Measurements from ENCODE around the gene ITM2C.

ITM2C gene

DNA sequence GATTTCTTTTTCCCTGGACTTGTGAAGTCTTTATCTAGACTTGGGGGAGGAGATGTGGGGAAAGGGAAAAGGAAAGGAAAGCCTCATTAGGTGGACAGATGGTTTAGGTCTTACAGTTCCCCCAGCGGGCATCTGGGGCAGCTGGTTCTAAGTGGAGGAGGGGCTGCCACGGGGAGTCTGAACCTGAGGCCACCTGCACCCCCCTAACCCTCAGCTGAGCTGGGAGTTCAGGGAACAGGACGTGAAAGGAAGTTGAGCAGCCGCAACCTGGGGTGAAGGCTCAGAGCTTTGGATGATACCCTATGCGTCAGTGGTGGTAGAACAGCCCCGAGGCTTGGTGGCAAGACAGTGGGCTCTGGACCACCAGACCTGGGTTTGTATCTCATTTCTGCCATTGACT, 26.8 kb downstream of the ITM2C start:
- DNase-seq (ENCODE audit: low read depth in 2 of 2) = no peak

DNA sequence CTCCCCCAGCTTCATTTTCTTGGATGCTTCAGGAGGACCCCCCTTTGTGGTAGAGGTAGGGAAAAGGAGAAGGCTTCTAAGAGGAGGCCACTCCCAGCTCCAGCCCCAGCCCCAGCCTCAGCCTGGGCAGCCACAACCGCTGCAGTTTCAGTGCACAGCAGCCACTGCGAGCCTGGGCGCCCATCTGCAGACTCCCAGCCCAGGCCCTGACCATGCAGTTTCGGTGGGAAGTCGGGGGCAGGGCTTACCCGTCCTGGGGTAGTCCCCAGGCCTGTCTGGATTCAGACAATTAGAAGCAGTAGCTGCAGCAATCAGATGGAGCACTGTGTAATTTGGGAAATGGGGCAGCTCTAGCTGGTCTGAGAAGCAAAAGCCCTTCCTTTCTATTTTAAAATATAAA, 28.6 kb downstream of the ITM2C start:
- DNase-seq (ENCODE audit: low read depth in 2 of 2) = no peak

GRCh38 chr2:230893841-230894781, 29.4 kb downstream of the ITM2C start:
- no peak for DNase-seq (ENCODE audit: low read depth in 2 of 2)

GRCh38 chr2:230895536-230896345, 31.0 kb downstream of the ITM2C start:
- no peak for DNase-seq (ENCODE audit: low read depth in 2 of 2)

GRCh38 chr2:230896346-230897115, 31.8 kb downstream of the ITM2C start:
- DNase-seq (ENCODE audit: low read depth in 2 of 2) = no peak

DNA sequence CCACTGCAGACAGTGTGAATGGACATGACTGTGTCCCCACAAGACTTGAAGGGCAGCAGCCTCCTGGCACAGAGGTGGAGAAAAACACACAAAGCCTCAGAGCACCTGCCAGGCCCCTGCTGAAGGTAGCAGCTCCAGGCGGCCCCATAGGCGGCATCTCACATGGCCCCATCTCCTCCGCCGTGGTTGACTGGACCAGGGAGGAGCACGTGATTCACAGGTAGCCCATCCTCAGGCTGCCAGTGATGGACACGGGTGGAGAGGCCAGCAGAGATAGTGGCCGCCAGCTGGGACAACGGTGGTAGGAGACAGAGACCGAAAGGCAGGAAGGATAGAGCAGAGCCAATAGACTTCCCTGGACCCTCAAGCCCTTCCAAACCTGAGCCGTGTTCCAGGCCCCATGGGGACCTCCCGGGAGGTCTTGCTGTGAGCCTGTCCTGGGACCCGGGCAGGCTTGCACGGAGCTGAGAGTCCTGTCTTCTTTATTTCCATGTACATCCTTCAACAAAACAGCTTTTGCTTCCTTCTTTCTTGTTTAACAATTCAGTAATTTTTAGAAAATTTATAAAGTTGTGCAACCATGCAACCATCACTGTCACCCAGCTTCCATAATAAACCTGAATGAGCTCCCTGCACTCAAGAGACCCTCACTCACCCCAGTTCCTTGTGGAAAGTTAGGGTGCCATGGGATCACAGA, 33.4 kb downstream of the ITM2C start:
- no peak for DNase-seq (ENCODE audit: low read depth in 2 of 2)

- DNase-seq (ENCODE audit: low read depth in 2 of 2) = no peak
Measured at GRCh38 chr2:230898713-230899091, 34.0 kb downstream of the ITM2C start.

DNA sequence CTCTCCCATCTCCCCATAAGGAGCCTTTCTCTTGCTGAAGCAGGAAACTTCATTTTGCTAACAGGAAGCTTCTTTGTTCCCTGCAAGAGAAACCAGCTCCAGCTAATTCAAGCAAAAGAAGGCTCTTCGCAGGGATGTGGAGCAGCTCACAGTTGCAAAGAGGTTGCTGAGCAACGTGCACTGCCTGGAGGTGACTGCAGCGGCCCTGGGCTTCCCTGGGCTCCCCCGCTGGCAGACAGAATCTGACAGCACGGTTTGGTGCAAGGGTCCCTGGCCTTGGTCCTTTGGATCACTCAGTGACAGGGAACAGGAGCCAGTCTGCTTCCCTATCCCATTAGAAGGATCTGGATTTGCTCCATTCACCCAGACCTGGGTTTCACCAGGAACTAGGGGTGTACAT, 34.5 kb downstream of the ITM2C start:
- no peak for DNase-seq (ENCODE audit: low read depth in 2 of 2)

- DNase-seq (ENCODE audit: low read depth in 2 of 2) = peak in 1 of 2 experiments; percentile 63
Measured at GRCh38 chr2:230899786-230900185, 35.0 kb downstream of the ITM2C start.

DNA sequence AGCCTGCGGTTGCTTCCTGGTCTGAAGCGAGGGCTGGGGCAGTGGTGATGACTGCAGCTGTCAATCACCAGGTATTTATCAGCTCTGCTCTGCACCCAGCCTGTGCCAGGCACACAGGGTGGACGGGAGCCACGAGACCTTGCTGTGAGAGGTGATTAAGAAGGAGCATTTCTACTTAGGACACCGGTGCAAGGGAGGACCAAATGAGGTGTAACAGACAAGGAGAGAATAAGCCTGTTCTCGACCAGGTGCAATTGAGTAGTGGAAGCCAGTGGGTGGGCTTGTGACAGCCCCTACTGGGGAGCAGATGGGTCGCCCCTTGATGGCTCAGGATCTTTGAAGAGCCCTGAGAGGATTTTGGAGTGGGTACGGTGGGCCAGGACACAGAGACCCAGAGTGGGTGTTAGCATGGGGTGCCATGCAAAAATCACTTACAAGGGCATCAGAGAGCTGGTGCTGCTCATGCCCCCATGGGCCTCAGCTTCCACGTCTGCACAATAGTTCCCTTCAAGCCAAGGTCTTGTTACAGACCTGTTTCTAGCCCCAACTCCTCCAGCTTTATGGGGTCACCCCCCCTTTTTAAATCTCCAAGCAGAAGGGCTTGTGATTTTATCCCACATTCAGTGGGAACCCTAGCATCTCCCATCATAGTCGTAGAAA, 35.7 kb downstream of the ITM2C start:
- no peak for DNase-seq (ENCODE audit: low read depth in 2 of 2)

GRCh38 chr2:230901006-230901405, 36.3 kb downstream of the ITM2C start:
- DNase-seq (ENCODE audit: low read depth in 2 of 2) = no peak

DNA sequence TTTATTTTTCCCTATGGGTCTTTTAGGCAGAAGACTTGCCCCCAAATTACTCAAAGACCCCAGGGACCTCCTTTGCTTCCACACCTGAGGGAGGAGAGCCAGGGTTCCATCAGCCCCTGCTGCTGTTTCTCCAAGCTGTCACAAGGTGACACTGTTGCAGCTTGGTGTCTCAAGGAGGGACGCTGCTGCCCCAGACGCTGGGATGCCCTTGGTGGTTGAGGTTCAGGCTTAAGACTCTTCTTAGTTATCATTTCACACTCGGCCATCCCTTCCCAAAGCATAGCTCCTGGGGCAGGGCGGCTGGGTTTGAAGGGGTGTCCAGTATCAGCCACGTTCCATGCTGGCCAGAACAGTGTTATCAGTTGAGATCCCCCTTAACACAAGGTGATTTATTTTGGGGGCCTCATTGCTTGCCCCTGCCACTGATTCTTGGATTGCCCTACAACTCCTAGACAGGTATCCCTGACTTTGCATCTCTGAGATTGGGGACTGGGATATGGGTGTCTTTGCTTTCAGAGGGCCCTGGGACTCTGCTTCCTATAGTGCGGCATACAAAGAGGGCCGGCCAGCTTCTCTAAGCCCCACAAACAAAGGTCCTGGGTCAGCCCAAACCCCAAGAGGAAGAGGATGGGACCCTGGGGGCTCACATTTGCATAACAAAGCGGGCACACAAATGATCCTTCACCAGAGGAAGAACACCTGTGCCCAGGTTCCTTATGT, 37.6 kb downstream of the ITM2C start:
- DNase-seq (ENCODE audit: low read depth in 2 of 2) = peak in 1 of 2 experiments; percentile 50

DNA sequence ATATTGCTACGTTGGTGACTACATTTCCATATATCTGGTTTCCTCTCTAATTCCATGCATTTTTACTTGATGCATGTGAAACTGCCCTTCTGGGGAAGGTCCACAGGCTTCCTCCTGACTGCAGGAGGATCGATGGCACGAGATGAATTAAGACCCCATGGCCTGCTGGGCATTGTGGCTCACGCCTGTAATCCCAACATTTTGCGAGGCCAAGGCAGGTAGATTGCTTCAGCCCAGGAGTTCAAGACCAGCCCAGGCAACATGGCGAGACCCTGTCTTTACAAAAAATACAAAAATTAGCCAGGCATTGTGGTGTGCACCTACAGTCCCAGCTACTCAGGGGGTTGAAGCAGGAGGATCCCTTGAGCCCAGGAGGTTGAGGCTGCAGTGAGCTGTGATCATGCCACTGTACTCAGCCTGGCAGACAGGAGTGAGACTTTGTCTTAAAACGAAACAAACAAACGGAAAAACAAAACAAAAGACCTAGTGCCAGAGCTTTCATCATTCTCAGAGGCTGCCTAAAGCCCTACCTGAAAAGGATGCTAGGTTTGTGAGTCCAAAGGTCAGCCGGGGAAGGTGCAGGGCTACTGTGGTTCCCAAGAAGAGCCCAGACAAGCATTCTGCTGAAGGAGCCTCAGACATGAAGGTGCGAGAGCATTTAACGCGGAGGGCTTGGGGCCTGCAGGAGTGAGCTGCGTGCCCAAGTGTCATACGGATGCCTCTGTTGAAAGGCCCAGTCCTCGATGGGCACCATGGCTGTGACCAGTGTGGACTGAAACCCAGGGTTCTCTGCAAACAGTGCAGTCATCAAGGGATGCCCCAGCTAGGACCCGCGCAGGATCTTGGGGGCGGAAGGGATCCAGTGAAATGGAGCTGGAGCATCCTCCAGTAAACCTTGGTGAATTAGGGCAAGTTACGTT, 38.7 kb downstream of the ITM2C start:
- DNase-seq (ENCODE audit: low read depth in 2 of 2) = no peak

DNA sequence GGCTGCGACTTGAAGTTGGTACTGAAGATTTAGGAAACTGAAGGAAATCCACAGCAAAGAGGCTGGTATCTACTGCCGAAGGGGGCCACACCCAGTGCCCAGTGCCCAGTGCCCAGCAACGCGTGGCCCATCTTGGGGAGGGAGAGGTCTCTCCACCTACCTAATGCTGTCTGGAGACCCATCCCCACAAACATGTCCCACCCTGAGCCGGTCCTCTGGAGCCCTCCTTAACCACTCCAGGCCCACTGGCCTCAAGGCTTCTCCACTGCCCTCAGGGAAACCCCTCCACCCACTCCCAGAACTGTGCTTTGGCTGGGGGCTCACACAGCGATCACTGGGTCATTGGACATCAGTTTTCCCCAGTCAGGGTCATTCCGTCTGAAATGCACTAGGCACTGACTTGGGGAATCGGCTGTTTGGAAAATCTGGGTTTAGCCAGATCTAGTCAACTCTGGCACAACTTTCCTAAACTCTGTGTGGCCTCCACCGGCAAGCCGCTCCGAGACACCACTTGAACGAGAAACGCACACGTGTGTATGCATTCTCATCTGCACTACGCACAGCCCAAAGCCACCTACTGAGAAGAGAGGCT, 40.2 kb downstream of the ITM2C start:
- DNase-seq (ENCODE audit: low read depth in 2 of 2) = no peak

DNA sequence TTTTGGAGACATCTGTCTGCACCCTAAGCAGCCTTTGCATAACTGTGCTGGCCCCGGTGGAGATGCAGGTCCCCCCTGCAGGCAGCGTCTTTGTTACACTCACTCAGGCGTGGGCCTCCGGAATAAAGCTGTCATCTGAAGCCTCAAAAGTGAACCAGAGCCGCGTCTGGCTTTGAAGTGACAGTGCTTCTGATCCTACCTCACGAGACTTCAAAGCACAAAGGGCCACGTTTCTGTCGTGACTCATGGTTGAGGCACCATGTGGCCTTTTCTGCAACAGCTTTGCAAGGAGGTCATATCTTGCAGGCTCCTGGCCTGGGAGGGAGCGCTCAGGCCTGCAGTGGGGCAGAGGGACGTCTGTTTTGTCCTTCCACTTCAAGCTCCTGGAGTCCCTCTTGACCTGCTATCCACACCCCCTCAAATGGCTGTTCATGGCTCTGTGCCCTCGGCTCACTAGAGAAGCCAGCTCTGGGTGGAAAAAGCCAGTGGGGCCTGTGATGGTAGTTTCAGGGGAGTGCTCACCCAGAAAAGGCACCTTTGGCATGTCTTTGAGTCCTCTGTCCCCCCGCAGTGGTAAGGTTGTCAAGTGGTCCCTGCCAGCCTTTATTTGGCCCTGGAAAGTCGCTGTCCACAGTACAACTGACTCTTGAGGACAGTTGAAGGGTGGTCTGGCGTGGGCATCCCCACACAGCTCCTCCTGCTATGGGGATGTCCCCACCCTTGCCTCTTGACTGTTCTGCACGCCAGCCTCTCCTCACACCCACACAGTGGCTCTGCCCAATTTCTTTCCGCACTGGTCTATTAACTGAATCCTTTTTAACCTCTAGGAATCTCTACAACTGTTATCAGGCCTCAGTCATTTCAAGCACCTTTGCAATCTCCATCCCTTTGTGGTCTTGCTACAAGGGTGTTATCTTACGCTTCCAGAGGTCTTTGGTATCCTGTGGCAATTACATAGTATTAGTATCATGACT, 41.0 kb downstream of the ITM2C start:
- DNase-seq (ENCODE audit: low read depth in 2 of 2) = peak; percentile 87

GRCh38 chr2:230906471-230907230, 41.9 kb downstream of the ITM2C start:
- DNase-seq (ENCODE audit: low read depth in 2 of 2) = no peak
